Jurkat, Clone E6-1 (cell line): ENCODE measurements around the gene SSPN.
"Not testable (repeated sequence)": the region's sequence is repeated elsewhere in the genome, so short reads cannot be mapped to it uniquely, and the experiment has no call there.

ENCODE experiments used
- DNase-seq: peaks from one replicate; pipeline ENCODE4 v3.0.0-alpha.2; 2011; ENCODE audit warnings: low read depth, low spot score
- H3K4me3 ChIP-seq: 2 replicates; pipeline ENCODE4 v1.5.1; 2011; ENCODE audit warnings: mild to moderate bottlenecking, low read length, control low read depth, moderate library complexity

The SSPN gene

DNA sequence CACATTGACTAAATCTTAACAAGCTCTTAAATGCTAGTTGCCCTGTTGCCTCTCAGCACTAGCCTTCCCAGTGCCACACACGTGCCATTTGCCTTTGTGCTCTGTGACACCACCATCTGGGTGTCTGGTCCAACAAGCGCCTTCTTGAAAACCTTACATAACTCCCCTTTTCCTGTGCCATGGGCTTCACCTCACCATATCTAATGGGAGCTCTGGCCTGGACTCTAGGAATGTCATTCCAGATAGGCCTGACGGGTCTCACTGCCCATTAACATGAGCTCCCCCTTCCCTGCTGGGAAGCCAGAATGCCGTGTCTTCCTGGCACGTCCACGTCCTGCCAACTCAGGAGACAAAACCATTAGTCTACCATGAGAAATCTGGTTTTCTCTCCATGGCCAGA is 24.4 kb downstream of the SSPN start:
- no peak overlapping the region for H3K4me3 ChIP-seq
- DNase-seq = no peak

DNA sequence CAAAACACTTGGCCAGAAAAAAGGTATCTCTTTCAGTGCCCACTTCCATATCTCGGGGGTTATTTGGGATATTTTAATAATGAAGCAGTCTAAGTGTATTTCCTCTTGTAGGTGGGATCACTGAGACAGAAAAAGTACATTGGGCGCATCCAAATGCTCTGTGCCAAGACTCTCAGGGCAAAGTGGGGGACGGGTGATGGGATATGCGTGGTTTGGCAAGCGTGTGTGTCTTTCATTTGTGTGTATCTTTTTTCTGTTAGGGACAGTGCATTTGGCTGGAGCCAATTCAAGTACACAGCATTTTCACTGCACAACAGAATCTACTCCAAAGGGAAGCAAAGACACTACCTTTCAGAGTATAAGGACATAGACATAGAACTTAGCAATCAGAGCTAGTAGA is 29.3 kb downstream of the SSPN start:
- DNase-seq = no peak
- H3K4me3 ChIP-seq = no peak overlapping the region

DNA sequence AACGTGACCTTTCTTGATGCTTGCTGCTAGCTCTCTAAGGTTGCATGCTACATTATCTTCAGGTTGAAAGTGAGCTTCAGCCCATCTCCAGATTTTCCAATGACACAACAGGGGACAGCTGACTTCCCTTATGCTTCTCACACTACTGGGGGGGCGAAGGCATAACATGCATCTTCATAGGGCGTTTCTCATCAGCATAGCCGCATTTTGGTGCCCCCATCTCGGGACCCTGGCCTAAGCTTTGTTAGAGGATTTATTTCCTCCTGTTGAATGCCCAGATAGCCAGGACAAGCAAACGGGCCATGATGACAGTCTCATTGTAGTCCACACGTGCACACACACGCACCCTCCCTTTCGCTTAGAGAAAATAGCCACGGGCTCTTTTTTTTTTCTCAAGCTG is 30.7 kb downstream of the SSPN start:
- DNase-seq = no peak
- H3K4me3 ChIP-seq = no peak overlapping the region

- H3K4me3 ChIP-seq = no peak overlapping the region
- no peak for DNase-seq
These were observed 31.4 kb downstream of the SSPN start for GRCh38 chr12:26226629-26227360.

DNA sequence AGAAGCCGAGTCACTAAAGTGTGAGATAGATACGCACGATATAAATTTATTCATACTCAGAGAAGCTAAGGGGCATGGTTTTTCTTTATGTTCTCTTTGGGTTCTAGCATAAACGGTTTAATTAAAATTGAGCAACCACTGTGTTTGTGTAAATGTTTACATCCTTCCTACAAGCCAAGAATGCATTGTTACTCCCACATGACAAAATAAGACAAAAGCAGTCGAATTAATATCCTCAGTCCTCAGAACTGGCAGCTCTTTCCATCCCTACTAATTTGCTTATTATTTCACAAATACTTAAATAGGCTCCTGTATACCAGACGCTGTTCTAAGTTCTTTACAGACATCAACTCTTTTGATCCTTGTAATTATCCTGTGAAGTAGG is 32.0 kb downstream of the SSPN start:
- DNase-seq = no peak
- H3K4me3 ChIP-seq = no peak overlapping the region

DNA sequence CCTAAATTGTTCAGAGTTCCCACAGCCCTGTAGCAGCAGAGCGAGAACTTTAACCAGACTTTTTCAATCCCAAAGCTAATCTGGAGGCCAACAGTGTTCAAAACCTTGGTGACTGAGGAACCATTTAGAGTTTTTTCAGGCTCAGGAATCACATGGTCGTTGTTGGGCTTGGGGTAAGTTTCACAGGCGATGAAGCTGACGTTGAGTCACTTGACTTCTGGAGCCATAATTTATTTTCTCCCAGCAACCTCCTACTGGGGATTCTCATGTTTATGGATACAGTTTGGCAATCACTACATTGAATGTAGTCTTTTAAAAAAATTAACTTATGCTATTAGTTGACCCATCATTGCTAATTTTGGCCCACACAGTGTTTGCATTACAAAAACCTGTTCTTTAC is 34.5 kb downstream of the SSPN start:
- no peak for DNase-seq
- H3K4me3 ChIP-seq = no peak overlapping the region

GRCh38 chr12:26231470-26231869 is 36.1 kb downstream of the SSPN start:
- no peak for DNase-seq
- no peak overlapping the region for H3K4me3 ChIP-seq

- no peak for DNase-seq
- no peak overlapping the region for H3K4me3 ChIP-seq
These were observed 36.5 kb downstream of the SSPN start for GRCh38 chr12:26231921-26232320.

DNA sequence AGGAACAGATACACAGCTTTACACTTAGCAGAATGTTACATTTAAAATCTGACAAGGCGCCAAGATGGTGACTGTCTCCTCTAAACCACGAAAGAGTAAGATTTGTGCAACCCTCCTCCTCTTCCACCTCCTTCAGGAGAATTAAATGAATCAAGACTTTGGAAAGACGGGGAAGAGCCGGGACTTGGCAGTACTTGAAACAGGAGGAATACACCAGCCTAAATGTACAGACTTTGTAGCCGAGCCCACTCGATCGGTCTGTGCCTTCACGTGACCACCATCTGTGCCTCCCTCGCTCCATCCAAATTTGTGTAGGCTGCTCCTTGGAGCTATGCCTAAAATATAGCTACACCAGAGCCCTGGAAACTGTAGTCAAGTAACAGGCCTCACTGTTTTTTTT is 38.3 kb downstream of the SSPN start:
- no peak for DNase-seq
- H3K4me3 ChIP-seq = no peak overlapping the region

GRCh38 chr12:26235465-26235864 is 40.1 kb downstream of the SSPN start:
- not testable (repeated sequence) for DNase-seq, H3K4me3 ChIP-seq

- no peak for DNase-seq
- no peak overlapping the region for H3K4me3 ChIP-seq
These were observed 43.2 kb downstream of the SSPN start for GRCh38 chr12:26238341-26239121.

DNA sequence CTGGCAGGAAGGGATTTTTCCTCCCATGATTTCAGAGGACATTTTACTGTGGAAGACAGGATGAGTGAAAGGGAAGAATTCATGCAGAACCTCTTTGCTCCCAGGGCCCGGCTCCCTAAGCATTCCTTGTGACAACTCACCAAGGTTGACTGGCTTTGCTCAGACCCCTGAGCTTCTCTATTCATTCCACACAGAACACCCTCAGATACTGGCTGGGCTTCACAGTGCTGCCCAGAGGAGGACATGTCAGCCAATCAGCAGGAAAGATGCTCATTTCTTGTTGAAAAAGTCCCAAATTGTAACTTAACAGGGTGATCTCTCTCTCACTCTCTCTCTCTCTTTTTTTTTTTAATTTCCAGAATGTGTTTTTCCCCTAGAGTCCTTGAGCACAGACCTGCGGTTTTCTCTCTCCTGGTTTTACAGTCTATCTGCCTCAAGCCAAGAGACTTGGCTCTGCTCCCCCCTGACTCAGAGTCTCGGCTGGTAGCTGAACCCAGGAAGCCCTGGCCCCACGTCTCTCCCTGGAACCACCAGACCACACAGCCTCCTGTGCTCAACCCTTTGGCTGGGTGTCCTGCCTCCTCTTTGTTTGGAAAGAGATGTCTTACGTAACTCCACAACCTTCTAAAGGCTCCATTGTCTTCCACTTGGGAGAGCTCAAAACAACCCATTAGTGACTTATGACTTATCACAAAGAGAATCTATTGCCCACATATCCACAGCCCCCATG is 43.9 kb downstream of the SSPN start:
- no peak overlapping the region for H3K4me3 ChIP-seq
- DNase-seq = no peak

- no peak for DNase-seq
- no peak overlapping the region for H3K4me3 ChIP-seq
These were observed 44.8 kb downstream of the SSPN start for GRCh38 chr12:26239852-26240815.

DNA sequence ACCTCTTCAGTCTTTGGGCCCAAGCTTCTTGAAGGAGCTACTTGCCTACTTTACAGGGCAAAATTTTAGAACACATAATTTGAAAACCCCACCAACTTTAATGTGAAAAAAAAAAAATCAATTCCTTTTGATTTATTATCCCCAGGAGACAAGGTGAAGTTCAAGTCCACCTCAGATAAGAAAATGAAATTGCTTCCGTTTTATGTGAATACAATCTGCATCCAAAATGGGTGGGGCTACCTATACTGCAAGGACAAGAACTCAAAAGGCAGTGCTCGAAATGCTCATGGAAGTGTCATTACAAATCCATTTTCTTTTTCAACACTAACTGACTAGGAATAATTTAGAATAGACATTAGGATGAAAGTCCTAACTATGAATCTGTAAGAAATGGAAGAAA is 45.7 kb downstream of the SSPN start:
- H3K4me3 ChIP-seq = no peak overlapping the region
- no peak for DNase-seq

DNA sequence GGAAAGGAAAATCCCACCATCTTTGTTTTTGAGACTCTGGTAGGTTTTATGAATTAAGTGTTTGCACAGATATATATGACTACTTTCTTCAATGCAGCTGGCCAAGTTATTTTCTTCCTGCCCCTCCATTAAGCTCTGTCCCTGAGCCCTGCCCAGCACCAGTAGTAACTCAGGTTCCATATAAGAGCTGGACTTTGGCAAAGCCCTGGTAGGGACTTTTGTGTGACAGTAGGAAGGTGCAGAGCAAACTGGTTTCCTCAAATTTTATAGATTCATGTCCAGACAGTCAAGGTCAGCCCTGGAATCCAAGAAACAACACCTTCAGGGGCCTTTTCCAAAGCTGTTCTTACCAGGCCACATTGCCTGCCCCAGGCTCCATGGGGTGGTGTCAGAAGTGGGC is 47.3 kb downstream of the SSPN start:
- DNase-seq = no peak
- H3K4me3 ChIP-seq = no peak overlapping the region

DNA sequence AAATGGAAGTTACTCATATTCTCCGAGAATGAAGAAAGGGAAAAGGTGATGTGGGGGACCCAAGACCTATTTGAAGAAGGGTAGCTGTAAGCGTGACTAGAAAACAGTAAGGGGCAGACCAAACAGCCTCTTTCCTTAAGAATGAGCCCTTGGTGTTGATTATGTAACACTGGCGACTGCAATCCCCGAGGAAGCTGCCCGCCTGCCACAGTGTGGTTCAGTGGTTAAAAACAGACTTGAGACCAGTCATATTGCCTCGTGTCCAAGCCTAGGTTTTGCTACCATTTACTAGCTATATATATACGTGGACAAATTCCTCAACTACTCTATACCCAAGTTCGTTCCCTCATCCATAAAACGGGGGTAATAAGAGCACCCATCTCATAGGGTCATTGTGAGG is 49.1 kb downstream of the SSPN start:
- no peak overlapping the region for H3K4me3 ChIP-seq
- DNase-seq = no peak

GRCh38 chr12:26245175-26245942 is 50.0 kb downstream of the SSPN start:
- no peak for DNase-seq
- no peak overlapping the region for H3K4me3 ChIP-seq

GRCh38 chr12:26246483-26247164 is 51.3 kb downstream of the SSPN start:
- no peak overlapping the region for H3K4me3 ChIP-seq
- no peak for DNase-seq
